Adipose tissue (tissue), 3 donors: ENCODE results near the gene EXD3. TPM values are rescaled to one million over a fixed set of nuclear protein-coding genes. Genes with fewer than 3 reads are reported as not detected.
"Not testable (repeated sequence)": the region's sequence is repeated elsewhere in the genome, so short reads cannot be mapped to it uniquely, and the experiment has no call there.

Source experiments
- H3K27ac ChIP-seq: one replicate; pipeline ENCODE4 v1.5.1; 2013; ENCODE audit warnings: low read depth, low read length
- WGBS, 3 donors: extraction: QIAGEN DNeasy Blood & Tissue Kit; methylation state at CpG; one replicate each; pipeline ENCODE4 v1.1.7; 2013; 5-methylcytosine and 5-hydroxymethylcytosine counted together
- polyA plus RNA-seq, 3 donors: library from polyadenylated mRNA; stranded (reverse); fragments of 200-250 nt; gene quantifications; one replicate each; pipeline ENCODE4 v1.2.3, GENCODE V29; 2013
- donor health status: healthy with polysubstance abuse.
- donor health status: Bipolar disorder and iron deficiency.
- donor health status: healthy.

EXD3 gene
- polyA plus RNA-seq, 3 donors = 7.6 to 38.5 (median 14.0) TPM

DNA sequence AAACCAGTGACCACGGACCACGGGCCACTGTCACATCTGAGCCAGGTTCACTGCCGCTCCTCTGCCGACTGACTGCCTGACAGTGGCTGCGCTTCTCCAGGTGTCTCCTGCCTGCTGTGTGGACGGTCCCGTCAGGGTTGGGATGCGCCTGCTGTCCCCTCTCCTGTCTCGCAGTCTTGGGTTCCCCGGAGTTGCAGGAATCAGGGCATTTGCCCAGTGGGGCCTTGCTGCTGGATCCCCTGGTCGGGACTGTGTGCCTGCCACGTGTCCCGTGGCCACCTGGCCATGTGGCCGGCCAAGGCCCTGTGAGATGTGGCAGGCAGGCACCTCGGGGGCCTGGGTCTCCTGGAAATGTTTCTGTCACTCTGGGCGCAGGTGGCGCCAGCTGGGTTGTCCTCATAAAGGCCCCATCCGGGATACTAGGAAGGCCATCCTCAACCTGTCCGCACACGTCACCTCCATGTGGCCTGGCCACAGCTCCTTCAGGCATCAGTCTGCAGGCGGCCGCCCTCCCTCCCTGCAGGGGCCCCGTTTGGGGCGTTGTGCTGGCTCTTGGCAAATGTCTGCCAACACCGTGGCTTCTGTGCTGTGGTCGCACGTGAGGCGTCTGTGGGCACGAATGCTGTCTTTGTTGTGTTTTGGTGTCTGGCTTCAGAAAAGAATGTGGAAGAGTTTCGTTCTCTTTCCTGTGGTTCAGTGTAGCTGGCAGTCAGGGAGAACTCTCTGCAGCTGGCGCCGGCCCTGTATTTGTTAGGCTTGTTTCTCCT lies 151.8 kb downstream of the EXD3 start:
- 77 to 89% (median 79%) methylated on average over 32 of the region's 32 CpGs for WGBS, 3 donors

GRCh38 chr9:137269231-137269772 lies 153.7 kb downstream of the EXD3 start:
- 29 to 65% (median 55%) methylated on average over 17 of the region's 17 CpGs for WGBS, 3 donors
- no peak overlapping the region for H3K27ac ChIP-seq

More for the DNA sequence above, 151.8 kb downstream of the EXD3 start:
- no peak overlapping the region for H3K27ac ChIP-seq

DNA sequence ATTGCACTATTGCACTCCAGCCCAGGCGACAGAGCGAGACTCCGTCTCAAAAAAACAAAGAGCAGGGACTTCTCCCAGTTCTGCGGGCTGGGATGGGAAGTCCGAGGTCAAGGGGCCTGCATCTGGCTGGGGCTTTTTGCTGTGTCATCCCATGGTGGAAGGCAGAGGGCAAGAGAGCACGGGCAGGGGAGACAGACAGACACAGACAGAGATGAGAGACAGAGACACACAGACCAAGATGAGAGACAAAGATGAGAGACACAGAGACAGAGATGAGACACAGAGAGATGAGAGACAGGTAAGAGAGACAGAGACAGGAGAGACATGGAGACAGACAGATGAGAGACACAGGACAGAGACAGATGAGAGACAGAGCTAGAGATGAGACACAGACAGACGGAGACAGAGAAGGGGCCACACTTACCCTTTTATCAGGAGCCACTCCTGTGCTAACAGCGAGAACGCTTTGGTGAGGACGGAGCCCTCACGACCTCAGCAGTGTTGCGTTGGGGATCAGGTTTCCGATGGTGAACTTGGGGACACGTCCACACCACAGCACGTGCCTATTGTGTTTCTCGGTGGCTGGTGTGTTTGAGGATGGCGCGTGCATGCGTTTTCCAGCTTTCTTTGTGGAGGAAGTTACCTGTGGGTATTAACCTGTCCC lies 154.3 kb downstream of the EXD3 start:
- H3K27ac ChIP-seq = no peak overlapping the region
- 59 to 74% (median 68%) methylated on average over 19 of the region's 19 CpGs for WGBS, 3 donors

- WGBS, 3 donors = 81 to 89% (median 82%) methylated on average over 6 of the region's 6 CpGs
- no peak overlapping the region for H3K27ac ChIP-seq
Measured at GRCh38 chr9:137267933-137268355, 155.0 kb downstream of the EXD3 start.

DNA sequence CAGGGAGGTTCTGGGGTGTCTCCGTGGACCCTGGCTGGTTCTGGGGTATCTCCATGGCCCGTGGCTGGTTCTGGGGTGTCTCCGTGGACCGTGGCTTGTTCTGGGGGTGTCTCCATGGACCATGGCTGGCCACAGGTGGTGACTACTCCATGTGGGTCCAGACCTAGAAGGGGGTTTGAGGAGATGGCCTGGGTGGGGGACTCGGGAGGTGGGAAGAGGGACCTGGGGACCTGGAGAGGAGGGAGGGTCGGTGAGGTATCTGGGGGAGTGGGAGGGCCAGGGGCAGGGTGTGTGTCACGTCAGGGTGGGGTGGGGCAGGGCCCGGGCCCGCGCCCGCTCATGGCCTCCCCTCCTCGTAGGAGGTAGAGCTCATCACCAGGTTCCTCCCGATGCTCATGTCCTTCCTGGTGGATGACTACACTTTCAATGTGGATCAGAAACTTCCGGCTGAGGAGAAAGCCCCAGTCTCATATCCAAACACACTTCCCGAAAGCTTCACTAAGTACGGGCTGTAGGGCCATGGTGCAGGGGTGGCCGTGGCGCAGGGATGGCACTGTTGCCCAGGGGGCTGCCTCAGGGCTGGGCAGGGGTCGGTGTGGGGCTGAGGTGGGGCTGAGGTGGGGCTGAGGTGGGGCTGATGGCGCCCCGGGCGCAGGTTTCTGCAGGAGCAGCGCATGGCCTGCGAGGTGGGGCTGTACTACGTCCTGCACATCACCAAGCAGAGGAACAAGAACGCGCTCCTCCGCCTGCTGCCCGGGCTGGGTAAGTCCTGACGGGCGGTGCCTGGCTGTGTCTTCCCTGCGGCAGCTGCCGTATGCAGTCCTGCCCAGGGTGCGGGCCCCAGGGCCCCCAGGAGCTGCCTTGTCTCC lies 156.1 kb downstream of the EXD3 start:
- 89 to 95% (median 90%) methylated on average over 34 of the region's 34 CpGs for WGBS, 3 donors

GRCh38 chr9:137266162-137266527 lies 156.8 kb downstream of the EXD3 start:
- no peak overlapping the region for H3K27ac ChIP-seq
- WGBS, 3 donors = 84 to 90% (median 86%) methylated on average over 15 of the region's 15 CpGs

More for the DNA sequence above, 156.1 kb downstream of the EXD3 start:
- H3K27ac ChIP-seq = no peak overlapping the region

DNA sequence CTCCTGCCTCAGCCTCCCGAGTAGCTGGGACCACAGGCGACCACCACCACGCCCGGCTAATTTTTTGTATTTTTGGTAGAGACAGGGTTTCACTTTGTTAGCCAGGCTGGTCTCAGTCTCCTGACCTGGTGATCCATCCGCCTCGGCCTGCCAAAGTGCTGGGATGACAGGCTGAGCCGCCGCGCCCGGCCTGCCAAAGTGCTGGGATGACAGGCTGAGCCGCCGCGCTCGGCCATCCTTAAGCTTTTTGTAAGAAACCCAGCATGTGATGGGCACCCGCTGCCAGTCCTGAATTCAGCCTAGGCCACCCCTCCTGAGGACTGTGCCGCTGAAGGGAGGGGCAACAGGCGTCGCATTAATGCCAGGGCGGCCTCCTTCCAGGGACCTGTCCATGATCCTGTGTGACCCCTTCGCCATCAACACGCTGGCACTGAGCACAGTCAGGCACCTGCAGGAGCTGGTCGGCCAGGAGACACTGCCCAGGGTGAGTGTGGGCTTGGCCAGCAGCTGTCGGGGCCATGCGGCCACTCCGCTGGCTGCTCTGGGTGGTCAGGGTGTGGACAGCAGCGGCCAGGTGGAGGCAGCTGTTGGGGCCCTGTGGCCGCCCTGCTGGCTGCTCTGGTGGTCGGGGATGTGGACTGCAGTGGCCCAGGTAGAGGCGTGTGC lies 157.3 kb downstream of the EXD3 start:
- no peak overlapping the region for H3K27ac ChIP-seq
- 92 to 95% (median 93%) methylated on average over 29 of the region's 29 CpGs for whole genome bisulfite sequencing, 3 donors

GRCh38 chr9:137264067-137264466 lies 158.9 kb downstream of the EXD3 start:
- 93 to 97% (median 95%) methylated on average over 22 of the region's 22 CpGs for WGBS, 3 donors

GRCh38 chr9:137263506-137263905 lies 159.5 kb downstream of the EXD3 start:
- no peak overlapping the region for H3K27ac ChIP-seq
- 77 to 86% (median 78%) methylated on average over 9 to 10 of the region's 10 CpGs for WGBS, 3 donors

More at GRCh38 chr9:137264067-137264466, 158.9 kb downstream of the EXD3 start:
- H3K27ac ChIP-seq = no peak overlapping the region

DNA sequence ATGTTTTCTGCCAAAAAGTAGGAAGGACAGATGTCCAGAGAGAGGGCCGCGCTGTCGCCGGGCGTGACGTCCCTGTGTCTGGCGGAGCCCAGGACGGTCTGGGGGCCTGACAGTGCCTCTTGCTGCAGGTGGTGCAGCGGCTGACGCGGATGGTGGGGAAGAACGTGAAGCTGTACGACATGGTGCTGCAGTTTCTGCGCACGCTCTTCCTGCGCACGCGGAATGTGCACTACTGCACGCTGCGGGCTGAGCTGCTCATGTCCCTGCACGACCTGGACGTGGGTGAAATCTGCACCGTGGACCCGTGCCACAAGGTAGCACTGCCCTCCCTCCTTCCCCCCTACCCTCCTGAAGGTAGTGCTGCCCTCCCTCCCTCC lies 160.1 kb downstream of the EXD3 start:
- 87 to 95% (median 88%) methylated on average over 24 of the region's 24 CpGs for WGBS, 3 donors

DNA sequence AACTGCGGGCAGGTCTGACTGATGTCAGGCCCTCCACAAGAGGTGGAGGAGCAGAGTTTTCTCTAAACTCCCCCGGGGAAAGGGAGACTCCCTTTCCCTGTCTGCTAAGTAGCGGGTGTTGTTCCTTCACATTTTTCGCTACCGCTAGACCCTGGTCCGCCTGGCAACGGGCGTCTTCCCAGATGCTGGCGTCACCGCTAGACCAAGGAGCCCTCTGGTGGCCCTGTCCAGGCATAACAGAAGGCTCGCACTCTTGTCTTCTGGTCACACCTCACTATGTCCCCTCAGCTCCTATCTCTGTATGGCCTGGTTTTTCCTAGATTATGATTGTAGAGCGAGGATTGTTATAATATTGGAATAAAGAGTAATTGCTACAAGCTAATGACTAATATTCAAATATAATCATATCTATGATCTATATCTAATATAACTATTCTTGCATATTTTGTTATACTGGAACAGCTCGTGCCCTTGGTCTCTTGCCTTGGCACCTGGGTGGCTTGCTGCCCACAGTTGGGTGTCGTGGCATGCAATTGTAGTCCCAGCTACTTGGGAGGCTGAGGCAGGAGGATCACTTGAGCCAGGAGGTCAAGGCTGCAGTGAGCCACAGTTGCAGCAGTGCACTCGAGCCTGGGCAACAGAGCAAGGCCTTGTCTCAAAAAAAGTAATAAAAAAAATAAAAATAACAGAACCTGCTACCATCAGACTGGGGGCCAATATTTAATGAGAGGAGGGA lies 160.6 kb downstream of the EXD3 start:
- 30 to 53% (median 40%) methylated on average over 14 of the region's 15 CpGs for WGBS, 3 donors
- H3K27ac ChIP-seq = not testable (repeated sequence)

More for the DNA sequence above, 160.1 kb downstream of the EXD3 start:
- no peak overlapping the region for H3K27ac ChIP-seq

Other genes with a start within 250 kb of the EXD3 start
- 10 to 100 TPM; 27.5 to 39.9 (median 38.6) TPM for gene ANAPC2, start 234.6 kb downstream of the EXD3 start, polyA plus RNA-seq
- 100 to 1,000 TPM in 1 of 3 donors, 10 to 100 TPM in 2; 70.9 to 103 (median 98.2) TPM for gene SSNA1, start 234.5 kb downstream of the EXD3 start, polyA plus RNA-seq
- gene TPRN, start 222.4 kb downstream of the EXD3 start, polyA plus RNA-seq = 10 to 100 TPM in 1 of 3 donors, 1 to 10 TPM in 2; 4.3 to 67.8 (median 4.5) TPM
- gene TMEM203, start 217.5 kb downstream of the EXD3 start, polyA plus RNA-seq = 10 to 100 TPM; 16.8 to 23.5 (median 22.8) TPM
- 1 to 10 TPM; 4.9 to 8.4 (median 8.2) TPM for gene NDOR1, start 217.5 kb downstream of the EXD3 start, polyA plus RNA-seq
- gene RNF208, start 200.9 kb downstream of the EXD3 start, polyA plus RNA-seq = 1 to 10 TPM; 2.8 to 4.0 (median 3.5) TPM
- gene CYSRT1, start 198.0 kb downstream of the EXD3 start, polyA plus RNA-seq = under 1 TPM in 2 of 3 donors, not detected in 1; 0.20 to 0.88 TPM
- gene RNF224, start 195.7 kb downstream of the EXD3 start, polyA plus RNA-seq = under 1 TPM in 1 of 3 donors, not detected in 2; 0.18 TPM
- gene SLC34A3, start 192.3 kb downstream of the EXD3 start, polyA plus RNA-seq = under 1 TPM in 2 of 3 donors, not detected in 1; 0.04 to 0.06 TPM
- gene TUBB4B, start 181.9 kb downstream of the EXD3 start, polyA plus RNA-seq = 100 to 1,000 TPM in 2 of 3 donors, 10 to 100 TPM in 1; 88.8 to 317 (median 145) TPM
- under 1 TPM in 1 of 3 donors, not detected in 2; 0.16 TPM for gene STPG3, start 171.9 kb downstream of the EXD3 start, polyA plus RNA-seq
- 10 to 100 TPM; 36.1 to 38.9 (median 37.9) TPM for gene NELFB, start 167.8 kb downstream of the EXD3 start, polyA plus RNA-seq
- gene TOR4A, start 145.4 kb downstream of the EXD3 start, polyA plus RNA-seq = 1 to 10 TPM; 2.1 to 5.8 (median 5.5) TPM
- 1 to 10 TPM; 2.3 to 5.9 (median 3.8) TPM for gene NRARP, start 120.9 kb downstream of the EXD3 start, polyA plus RNA-seq
- 1 to 10 TPM; 2.0 to 6.8 (median 3.1) TPM for gene NOXA1, start 231 bp upstream of the EXD3 start, polyA plus RNA-seq
- gene ENTPD8, start 18.2 kb upstream of the EXD3 start, polyA plus RNA-seq = 1 to 10 TPM in 1 of 3 donors, under 1 TPM in 1, not detected in 1; 0.66 to 1.1 TPM
- gene NSMF, start 36.2 kb upstream of the EXD3 start, polyA plus RNA-seq = 10 to 100 TPM; 38.2 to 39.5 (median 39.4) TPM
- 10 to 100 TPM in 2 of 3 donors, 1 to 10 TPM in 1; 6.8 to 23.4 (median 22.3) TPM for gene PNPLA7, start 127.2 kb upstream of the EXD3 start, polyA plus RNA-seq
- 100 to 1,000 TPM in 1 of 3 donors, 10 to 100 TPM in 2; 37.2 to 155 (median 68.7) TPM for gene MRPL41, start 128.7 kb upstream of the EXD3 start, polyA plus RNA-seq
- gene DPH7, start 155.8 kb upstream of the EXD3 start, polyA plus RNA-seq = 10 to 100 TPM; 12.8 to 33.4 (median 19.2) TPM
- gene ZMYND19, start 167.3 kb upstream of the EXD3 start, polyA plus RNA-seq = 10 to 100 TPM in 2 of 3 donors, 1 to 10 TPM in 1; 7.6 to 13.7 (median 12.9) TPM
- gene ARRDC1, start 182.5 kb upstream of the EXD3 start, polyA plus RNA-seq = 10 to 100 TPM; 37.1 to 87.6 (median 39.7) TPM
- gene EHMT1, start 195.8 kb upstream of the EXD3 start, polyA plus RNA-seq = 10 to 100 TPM; 19.7 to 42.1 (median 40.3) TPM